ENCODE measurements around the gene MLLT1.

The MLLT1 gene

GRCh38 chr19:6253954-6254733, 25.6 kb downstream of the MLLT1 start:
- no peak for DNase-seq

- DNase-seq: no peak
Measured at GRCh38 chr19:6252066-6252465, 27.7 kb downstream of the MLLT1 start.

GRCh38 chr19:6250909-6251308, 28.9 kb downstream of the MLLT1 start:
- DNase-seq: no peak

- no peak for DNase-seq
Measured at GRCh38 chr19:6250024-6250615, 29.7 kb downstream of the MLLT1 start.

- DNase-seq: no peak
Measured at GRCh38 chr19:6249296-6249695, 30.5 kb downstream of the MLLT1 start.

- no peak for DNase-seq
Measured at GRCh38 chr19:6248844-6249243, 30.9 kb downstream of the MLLT1 start.

GRCh38 chr19:6248341-6248740, 31.4 kb downstream of the MLLT1 start:
- DNase-seq: no peak

- DNase-seq: no peak
Measured at GRCh38 chr19:6247007-6247288, 32.8 kb downstream of the MLLT1 start.

GRCh38 chr19:6246174-6247006, 33.4 kb downstream of the MLLT1 start:
- no peak for DNase-seq

- DNase-seq: no peak
Measured at GRCh38 chr19:6242677-6243076, 37.1 kb downstream of the MLLT1 start.

- no peak for DNase-seq
Measured at GRCh38 chr19:6241680-6242377, 37.9 kb downstream of the MLLT1 start.

GRCh38 chr19:6241056-6241455, 38.7 kb downstream of the MLLT1 start:
- DNase-seq: no peak

- no peak for DNase-seq
Measured at GRCh38 chr19:6239871-6240676, 39.7 kb downstream of the MLLT1 start.

- no peak for DNase-seq
Measured at GRCh38 chr19:6239401-6239844, 40.4 kb downstream of the MLLT1 start.

- DNase-seq: no peak
Measured at GRCh38 chr19:6238643-6239281, 41.0 kb downstream of the MLLT1 start.

- DNase-seq: no peak
Measured at GRCh38 chr19:6238256-6238642, 41.5 kb downstream of the MLLT1 start.

- no peak for DNase-seq
Measured at GRCh38 chr19:6236310-6237291, 43.2 kb downstream of the MLLT1 start.

GRCh38 chr19:6235031-6235951, 44.5 kb downstream of the MLLT1 start:
- DNase-seq: no peak

- no peak for DNase-seq
Measured at GRCh38 chr19:6234527-6234926, 45.2 kb downstream of the MLLT1 start.

All from GDM1 (cell line).